M059J (cell line): ENCODE measurements around the gene YPEL5. TPM values are rescaled to one million over a fixed set of nuclear protein-coding genes. Genes with fewer than 3 reads are reported as not detected.

Source experiments
- DNase-seq: peaks from one replicate; pipeline ENCODE4 v3.0.0-alpha.2; 2012; ENCODE audit warnings: low read depth
- total RNA-seq: library from RNA; depleted of rRNA; stranded (reverse); fragments of >200 nt; shearing (Covaris generic); gene quantifications from 2 replicates; pipeline ENCODE4 v1.2.3, GENCODE V29; 2014

The YPEL5 gene
- total RNA-seq, 1 experiment from 2014 or later: 129 TPM

- DNase-seq: peak; percentile 84
These were observed 18.3 kb downstream of the YPEL5 start for GRCh38 chr2:30165050-30165520.

GRCh38 chr2:30165617-30166016, 18.8 kb downstream of the YPEL5 start:
- no peak for DNase-seq

DNA sequence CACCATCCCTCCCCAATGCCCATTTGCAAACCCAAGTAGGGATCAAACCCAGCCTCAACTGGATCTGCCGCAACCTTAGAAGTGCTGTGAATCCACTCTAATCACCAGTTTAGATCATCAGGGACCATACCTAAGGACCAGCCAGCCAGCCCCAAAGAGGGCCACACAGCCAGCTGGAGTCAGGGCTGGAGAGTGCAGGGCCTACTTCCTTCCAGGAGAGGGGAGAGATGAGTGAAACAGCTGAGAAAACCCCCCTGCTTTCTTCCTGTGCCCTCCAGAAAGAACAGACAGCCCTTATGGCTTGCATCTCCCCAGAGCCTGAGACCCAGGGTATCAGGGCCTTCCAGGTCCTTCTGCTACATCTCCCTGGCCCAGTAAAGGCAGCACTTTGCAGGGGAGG, 25.8 kb downstream of the YPEL5 start:
- no peak for DNase-seq

GRCh38 chr2:30177440-30177839, 30.6 kb downstream of the YPEL5 start:
- DNase-seq: no peak

DNA sequence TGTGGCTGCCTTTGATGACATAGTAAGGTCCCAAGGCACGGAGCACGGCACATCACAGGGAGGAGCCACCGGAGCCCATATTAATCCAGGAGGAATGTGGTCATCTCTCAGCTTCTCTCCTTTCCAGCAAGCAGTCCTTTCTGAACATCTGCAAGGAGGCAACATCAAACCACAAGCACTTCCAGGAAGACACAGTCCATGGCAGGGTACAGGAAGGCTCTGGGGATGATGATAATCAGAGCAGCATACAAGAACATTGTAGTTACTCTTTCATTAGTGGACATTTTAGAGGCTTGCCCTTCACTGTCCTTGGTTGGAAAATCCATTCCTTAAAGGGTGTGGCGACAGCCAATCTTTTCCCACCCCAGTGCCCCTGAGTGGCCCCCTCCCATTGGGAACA, 31.1 kb downstream of the YPEL5 start:
- DNase-seq: no peak

DNA sequence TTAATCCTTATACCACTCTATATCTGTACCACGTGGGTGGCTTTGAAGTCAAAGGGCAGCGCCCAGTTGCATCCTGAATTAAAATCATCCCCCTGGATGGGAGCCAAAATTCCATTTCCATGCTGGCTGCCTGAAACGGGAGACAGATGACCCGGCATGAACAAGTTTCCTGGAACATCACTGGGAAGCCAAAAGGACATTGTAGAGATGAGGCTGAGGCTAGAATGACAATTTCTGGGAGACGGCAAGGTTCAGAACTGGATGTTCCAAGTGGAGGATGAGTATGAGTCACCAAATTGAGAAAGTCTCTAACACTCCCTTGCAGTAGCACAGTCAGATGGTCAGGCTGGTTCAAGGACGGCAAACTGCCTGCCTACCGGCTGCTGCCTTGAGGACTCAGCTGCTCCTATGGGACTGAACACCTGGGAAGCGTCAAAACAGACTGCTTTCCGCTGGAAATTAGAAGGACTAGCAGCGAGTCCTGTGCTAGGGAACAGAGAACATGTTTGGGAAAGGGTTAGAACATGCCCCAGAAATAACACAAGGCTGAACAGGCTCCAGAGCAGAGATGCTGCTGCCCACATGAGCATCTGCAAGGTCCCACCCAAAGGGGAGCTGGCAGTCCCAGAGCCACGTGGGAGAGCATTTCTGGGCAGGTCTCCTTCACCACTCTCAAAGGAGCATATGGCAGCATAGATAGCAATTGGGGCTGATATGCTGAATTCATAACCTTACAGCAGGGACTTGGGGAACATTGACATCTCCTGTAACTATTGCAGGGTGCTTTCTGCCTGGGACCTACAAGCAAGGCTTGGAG, 32.0 kb downstream of the YPEL5 start:
- DNase-seq: peak; percentile 10

DNA sequence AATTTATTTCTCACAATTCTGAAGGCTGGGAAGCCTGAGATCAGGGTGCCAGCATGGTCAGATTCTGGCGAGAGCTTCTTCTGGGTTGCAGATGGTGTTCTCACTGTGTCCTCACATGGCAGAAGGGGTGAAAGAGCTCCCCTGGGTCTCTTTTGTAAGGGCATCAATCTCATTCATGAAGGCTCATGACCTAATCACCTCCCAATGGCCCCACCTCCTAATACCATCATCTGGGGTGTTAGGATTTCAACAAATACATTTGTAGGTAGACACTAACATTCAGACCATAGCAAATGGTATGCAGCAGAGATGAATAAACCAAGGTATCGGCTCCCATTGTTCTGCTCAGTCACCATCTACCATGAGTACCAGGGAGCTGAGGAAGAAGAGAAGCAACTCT, 32.7 kb downstream of the YPEL5 start:
- no peak for DNase-seq

DNA sequence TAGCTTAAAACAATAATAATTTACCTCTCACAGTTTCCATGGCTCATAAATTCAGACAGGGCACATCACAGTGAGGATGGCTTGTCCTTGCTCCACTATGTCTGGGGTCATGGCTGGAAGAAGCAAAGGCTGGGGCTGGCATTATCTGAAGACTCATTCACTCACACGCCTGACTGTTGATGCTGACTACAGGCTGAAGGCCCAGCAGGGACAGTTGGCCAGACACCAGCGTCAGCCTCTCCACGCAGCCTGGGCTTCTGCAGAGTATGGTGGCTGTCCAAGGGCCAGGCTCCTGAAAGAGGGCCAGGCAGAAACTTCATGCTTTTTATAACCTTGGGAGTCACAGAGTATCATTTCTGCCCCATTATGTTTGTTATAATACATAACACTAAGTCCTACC, 33.4 kb downstream of the YPEL5 start:
- no peak for DNase-seq

DNA sequence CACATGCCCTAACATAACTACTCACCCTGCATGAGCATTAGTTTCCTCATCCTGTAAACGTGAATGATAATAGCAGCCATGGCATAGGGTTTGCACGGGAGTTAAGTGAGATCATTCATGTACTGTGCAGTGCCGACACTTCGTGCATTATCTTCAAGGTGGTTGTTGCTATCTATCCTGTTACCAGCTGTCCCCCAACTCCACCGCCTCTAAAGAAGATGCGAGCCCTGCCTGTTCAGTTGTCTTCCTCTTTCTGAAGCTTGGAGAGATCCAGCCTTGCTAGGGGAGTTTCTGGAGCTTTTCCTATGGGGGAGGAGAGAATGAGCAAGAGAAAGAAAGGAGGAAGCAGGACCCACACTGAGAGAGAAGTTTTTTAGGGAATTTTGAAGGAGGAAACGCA, 34.4 kb downstream of the YPEL5 start:
- DNase-seq: no peak

DNA sequence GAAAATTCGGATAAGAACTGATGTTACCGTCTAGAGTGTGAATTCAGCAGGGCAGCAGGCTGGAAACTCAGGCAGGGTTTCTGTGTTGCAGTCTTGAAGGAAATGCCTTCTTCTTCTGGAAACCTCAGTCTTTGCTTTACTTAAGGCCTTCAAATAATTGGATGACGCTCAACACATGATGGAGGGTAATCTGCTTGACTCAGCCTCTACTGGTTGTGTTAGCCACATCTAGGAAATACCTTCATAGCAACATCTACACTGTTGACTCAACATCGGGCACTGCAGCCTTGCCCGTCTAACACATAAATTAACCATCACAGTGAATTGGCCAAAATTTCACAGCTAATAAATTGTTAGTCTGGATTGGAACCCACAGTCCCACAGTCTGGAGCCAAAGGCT, 37.2 kb downstream of the YPEL5 start:
- peak; percentile 18 for DNase-seq

DNA sequence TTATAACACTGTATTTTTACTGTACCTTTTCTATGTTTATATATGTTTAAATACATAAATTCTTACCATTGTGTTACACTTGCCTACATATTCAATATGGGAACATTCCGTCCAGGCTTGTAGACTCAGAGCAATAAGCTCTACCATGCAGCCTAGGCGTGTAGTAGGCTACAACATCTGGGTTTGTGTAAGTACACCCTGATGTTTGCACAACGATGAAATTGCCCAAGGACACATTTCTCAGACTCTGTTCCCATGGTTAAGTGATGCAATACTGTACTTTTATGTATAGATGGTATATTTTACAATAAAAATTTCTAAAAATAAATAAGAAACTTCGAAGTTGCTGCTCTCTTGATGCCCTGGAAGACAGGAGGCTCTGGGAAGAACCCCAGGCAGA, 38.4 kb downstream of the YPEL5 start:
- no peak for DNase-seq

- no peak for DNase-seq
These were observed 41.5 kb downstream of the YPEL5 start for GRCh38 chr2:30188292-30188691.

DNA sequence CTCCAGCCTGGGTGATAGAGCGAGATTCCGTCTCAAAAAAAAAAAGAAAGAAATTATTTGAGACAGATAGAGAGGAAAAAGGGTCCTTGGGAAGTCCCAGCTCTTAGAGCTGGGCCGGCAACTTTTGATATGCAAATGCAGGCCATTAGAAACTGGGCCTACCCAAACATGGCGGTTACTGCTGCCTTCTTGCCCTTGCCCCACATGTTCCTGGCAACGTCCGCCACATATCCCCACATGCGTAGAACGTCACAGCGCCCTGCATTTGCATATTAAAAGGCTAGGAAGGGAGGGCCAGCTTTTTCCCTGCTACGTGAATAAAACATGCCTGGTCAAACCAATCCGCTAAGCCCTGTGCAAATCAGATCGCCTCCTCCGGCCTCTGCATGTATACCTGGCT, 43.8 kb downstream of the YPEL5 start:
- no peak for DNase-seq

DNA sequence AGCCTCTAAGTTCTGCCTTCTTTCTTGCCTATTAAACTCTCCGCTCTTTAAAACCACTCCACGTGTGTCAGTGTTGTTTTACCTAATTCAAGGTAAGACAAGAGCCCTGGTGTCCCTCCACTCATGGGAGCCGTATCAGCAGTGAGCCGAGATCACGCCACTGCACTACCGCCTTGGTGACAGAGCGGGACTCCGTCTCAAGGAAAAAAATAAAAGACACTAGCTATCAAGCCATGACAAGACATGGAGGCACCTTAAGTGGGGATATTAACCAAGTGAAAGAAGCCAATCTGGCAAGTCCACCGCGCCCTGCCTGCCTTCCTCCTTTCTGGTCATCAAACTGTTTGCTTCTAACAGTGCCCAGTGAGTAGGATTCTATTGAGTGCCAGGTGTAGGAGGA, 44.3 kb downstream of the YPEL5 start:
- DNase-seq: no peak

DNA sequence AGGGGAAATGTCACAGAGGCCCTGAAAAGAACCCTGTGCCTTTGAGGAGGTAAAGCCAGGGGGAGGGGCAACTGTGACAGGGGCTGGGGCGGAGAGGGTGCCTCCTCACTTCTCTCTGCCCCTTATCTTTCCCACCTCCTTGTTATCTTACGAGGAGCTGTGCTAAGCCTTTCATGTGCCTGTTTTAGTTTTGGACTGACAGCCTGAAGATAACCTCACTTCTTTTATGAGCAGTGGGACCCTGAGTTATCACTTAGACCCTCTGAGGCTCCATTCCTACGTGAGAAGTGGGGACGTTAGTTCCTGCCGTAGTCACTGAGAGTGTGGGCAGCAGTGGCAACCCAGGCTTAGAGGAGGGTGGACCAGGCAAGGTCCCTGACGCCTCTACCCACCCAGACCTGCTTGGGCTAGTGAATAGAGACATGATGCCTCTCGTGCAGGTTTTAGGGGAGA, 45.0 kb downstream of the YPEL5 start:
- DNase-seq: no peak

GRCh38 chr2:30192314-30192713, 45.5 kb downstream of the YPEL5 start:
- DNase-seq: no peak

GRCh38 chr2:30193104-30193681, 46.4 kb downstream of the YPEL5 start:
- DNase-seq: peak; percentile 9

- DNase-seq: no peak
These were observed 47.6 kb downstream of the YPEL5 start for GRCh38 chr2:30194421-30194820.

DNA sequence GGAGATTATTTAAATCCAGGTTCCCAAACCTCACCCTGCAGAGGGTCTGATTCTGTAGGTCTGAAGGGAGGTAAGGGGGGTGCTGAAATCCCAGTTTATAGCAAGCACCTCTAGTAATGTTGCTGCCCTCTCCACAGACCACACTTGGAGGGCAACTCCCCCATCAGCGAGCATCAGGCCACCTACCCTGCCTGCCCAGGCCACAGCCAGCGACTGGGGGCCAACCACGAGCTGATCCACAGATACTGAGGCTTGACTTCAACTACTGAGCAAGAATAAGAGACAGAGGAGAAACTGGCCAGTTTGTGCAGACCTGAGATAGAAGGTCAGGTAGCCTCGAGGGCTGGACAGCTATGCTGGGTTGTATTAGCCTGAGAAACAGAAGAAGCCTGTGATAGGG, 48.2 kb downstream of the YPEL5 start:
- DNase-seq: no peak

DNA sequence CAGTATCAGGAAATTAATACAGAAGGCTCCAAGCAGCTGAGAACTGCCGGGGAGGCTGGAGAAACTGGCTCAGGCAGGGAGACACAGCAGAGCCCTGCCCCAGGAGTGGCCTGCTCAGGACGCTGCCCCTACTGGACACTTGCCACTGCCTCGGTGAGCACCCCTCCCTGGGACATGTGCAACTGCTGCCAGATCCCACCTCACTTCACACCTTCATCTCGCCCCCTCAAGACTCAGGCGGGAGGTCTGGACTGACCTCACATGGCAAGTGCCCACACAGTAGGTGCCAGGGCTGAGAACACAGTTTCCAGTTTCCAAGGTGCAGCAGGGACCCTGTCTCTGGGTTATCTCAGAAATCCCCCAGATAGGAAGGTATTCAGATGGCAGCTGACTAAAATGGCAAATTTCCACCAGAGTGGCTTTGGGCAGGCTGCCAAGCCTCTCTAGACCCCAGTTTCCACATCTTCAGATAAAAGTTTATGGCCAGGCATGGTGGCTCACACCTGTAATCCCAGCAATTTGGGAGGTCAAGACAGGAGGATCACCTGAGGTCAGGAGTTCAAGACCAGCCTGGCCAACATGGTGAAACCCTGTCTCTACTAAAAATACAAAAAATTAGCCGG, 50.9 kb downstream of the YPEL5 start:
- DNase-seq: no peak

- no peak for DNase-seq
These were observed 55.2 kb downstream of the YPEL5 start for GRCh38 chr2:30201990-30202389.

GRCh38 chr2:30203156-30203555, 56.3 kb downstream of the YPEL5 start:
- DNase-seq: no peak

- DNase-seq: no peak
These were observed 57.5 kb downstream of the YPEL5 start for GRCh38 chr2:30204281-30204680.
